NCI-H748 (cell line): ENCODE results near the gene ISOC1.

Source experiments
- DNase-seq: peaks from one replicate; lab custom pipeline; 2025; ENCODE audit not compliant: unreplicated experiment; lab: John Stamatoyannopoulos, UW

Gene ISOC1

DNA sequence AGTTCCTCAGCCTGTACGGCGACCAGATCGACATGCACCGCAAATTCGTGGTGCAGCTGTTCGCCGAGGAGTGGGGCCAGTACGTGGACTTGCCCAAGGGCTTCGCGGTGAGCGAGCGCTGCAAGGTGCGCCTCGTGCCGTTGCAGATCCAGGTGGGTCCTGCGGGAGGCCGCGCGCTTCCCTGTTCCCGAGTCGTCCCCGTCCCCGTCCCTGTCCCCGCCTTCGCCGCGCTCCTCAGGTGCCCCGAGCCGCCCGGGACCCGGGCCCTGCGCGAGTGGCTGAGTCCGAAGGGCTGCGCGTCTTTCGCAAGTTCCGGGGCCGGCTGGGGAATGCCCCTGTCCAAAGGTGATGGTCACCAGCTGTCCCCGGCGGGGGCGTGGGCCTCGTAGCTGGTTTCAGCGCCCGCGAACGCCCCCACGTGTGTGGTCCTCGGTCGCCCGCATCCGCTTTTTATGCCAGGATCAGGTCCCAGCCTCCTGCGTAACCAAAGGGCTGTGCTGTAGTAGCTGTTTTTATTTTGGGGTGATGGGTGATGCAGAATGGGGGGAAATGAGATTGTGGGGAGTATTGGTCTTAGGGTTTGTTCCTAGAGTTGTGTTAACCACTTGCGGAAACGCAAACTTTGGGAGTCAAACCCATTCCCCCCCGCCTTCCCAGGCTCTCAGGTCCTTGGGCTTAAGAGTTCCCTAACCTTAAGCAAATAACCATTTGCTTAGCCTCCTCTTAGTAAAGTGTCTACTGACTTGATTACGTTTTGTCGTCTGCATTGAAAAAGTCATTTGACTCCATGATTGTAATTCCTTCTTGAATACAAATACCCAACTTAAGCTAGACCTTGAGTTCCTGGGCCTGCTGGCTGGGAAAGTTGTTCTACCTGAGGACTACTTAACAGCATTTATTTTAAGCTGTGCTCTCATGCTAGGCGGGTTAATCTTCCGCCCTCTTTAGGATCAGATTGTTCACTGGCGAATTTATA lies 663 bp downstream of the ISOC1 start:
- DNase-seq, result peak; percentile 82

DNA sequence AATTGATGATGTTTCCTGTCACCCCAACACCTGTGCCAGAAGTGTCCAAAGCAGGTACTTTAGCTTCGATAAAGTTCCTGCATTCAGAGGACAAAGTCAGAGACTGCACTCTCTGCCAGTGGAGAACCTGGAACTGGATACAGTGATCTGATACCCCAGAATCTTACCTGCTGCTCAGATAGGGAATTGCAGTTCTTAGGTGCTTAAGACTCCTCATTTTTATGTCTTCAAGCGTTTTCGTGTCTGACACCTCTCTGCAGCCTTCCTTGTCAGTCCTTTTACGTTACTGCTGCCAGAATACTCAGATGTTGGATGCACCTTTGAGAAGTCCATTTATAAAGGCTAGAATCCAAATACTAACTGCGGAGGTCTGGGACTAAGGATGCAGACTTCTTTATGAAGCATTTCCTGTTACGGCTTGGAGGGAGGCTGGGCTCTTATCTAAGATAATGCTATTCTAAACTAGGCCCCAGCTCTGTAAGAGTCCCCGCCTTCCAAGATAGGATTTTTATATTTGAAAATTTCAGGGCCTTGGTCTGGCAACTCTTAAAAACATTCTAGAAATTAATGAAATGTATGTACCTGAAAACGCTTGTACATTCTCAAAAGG lies 1.9 kb downstream of the ISOC1 start:
- no peak for DNase-seq

DNA sequence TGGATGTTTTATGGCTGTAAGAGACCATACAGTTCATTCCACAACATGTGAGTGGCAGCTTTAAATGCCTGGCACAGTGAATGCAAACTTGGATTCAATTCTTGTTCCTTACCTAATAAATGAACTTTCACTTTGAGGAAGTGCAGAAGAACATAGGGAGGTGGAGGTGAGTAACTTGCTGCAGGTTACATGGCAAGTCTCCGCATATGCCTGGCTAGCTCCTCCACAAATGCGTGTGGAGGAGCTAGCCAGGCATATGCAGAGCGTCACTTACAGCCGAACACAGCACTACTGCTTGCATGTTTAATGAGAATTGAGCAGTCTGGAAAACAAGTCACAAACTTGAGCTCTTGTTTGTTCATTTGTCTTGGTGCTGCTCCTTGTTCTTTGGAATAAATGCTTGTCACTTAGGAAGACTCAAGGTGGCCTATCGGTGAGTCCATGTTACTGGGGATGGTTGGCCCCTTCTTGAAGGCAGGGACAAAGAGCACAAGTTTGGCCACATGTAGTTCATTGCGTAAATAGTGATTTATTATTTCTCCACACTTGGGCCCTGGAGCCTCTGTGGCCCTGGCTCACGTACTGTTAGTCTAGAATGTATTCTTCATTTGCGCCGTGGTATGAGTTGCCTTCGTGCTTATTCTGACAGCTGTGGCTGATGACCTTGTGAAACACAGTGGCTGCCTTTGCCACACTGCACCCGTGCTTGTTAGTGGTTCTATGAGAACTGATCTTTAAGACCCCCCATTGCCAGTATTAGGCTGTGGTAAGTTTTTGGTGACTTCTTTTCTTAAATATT lies 3.1 kb downstream of the ISOC1 start:
- DNase-seq, result no peak

DNA sequence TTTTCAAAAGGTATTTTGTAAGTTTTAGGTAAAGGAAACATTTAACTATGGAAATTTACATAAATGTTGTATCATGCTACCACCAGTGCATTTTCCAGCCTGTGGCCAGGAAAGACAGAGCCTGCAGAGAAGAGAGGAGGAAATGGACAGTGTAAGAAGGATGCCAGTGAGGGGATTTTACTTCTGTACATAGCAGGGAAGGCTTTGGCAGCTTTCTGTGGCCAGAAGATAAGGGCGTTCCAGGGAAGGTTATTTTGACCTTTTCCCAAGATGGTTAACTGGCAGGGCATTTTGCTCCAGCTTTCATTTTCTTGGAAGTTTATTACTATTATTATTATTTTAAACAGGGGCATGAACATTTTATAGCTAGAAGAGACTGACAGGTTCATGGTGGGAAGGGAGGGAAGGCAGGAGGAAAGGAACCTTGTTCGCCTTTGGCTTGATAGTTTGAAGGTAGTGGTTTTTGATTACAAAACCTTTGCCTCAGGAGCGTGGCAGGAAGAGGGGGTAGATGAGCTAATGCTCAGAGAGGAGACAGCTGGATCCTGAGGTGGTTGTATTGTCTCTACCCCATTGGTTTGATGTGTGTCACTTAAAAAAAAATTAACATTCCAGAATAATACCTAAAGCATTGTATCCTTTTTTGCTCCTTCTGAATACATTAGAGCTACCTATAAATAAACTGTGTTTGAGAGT lies 4.1 kb downstream of the ISOC1 start:
- DNase-seq, result no peak

DNA sequence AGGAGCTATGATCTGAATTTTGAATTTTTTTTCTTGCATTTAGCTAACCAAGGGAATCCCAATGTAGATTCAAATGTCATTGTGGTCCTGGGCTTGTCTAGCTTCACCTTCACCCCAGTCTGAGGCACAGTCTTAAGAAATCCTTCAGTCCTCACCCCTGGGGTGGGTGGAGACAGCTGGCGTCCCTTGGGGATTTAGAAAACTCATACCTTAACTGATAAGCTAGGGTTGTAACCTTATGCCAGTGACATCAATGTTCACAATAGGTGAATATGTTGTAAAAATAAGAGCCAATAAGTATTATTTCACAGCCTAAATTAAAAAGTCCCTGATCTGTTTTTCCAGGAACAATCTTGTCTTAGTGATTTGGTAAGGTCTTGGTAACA lies 4.6 kb downstream of the ISOC1 start:
- DNase-seq, result no peak

DNA sequence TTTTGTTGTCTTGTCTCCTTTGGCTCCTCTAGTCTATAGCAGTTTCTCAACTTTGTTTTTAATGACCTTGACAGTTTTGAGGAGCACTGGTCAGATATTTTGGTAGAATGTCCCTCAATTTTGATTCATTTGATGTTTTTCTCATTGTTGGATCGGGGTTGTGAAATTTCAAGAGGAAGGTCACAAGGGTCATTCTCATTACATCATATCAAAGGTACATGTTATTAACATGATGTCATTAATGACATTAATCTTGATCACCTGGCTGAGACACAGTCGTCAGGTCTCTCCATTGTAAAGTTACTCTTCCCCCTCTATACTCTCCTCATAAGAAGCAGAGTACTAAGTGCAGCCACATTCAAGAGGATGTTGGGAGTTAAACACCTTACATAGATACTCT lies 7.2 kb downstream of the ISOC1 start:
- no peak for DNase-seq

DNA sequence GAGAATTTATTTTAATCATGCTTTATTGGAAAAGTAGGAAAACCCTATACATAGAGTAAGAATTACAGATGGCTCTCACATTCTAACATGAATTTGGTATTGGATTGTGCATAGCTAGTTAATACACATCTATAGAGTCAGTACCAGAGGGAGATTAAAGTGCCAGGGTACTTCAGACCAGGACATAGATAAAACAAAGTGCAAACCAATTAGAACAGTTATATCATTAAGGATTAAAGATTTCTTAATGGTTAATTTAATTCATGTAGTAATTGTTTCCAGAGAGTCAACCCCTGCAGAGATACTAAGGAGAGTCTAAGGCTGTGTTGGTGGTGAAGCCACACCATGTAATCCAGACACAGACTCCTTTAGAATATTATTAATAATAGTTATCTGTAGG lies 8.8 kb downstream of the ISOC1 start:
- DNase-seq, result no peak

DNA sequence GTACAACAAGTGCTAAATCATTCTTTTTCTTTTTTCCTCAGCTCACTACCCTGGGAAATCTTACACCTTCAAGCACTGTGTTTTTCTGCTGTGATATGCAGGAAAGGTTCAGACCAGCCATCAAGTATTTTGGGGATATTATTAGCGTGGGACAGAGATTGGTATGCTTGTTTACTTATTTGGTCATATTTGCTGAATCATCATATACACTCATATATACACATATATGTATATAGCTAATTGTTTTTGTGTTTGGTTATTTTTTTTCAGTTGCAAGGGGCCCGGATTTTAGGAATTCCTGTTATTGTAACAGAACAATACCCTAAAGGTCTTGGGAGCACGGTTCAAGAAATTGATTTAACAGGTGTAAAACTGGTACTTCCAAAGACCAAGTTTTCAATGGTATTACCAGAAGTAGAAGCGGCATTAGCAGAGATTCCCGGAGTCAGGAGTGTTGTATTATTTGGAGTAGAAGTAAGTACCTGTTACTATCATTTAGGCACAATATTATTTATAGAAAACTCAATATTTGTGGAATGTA lies 10.4 kb downstream of the ISOC1 start:
- no peak for DNase-seq

DNA sequence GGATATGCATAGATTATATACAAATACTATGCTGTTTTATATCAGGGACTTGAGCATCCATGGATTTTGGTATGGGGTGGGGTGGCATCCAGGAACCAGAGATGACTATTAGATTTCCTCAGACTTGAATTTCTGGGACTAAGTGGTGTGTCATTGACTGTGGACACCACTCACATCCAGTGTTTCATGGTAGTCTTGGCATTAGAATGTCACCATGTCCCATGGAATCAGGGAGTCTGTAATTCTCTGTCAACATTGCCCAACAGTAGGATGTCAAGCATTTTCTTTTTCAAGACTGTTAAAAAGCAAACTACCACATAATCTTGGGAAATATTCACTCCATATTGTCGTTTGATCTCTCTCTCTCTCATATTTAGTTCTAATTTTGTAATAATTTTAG lies 13.1 kb downstream of the ISOC1 start:
- no peak for DNase-seq

DNA sequence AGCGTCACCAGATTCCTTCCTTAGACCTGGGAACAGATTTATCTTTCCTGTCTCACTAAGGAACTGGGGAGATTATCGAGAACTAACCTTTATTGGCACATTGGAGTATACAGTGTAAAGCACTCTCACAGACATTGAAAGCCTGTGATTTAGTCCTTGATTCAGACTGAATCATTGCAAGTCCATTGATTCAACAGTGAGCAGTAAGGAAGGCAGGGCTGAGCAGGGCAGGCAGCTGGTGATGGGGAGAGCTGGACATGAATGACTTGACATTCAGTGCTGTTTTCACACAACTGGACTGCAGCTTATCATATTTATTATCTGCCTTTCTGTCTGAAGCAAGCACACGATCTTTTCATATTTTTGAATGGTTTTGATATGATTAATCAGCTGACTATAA lies 16.2 kb downstream of the ISOC1 start:
- no peak for DNase-seq

DNA sequence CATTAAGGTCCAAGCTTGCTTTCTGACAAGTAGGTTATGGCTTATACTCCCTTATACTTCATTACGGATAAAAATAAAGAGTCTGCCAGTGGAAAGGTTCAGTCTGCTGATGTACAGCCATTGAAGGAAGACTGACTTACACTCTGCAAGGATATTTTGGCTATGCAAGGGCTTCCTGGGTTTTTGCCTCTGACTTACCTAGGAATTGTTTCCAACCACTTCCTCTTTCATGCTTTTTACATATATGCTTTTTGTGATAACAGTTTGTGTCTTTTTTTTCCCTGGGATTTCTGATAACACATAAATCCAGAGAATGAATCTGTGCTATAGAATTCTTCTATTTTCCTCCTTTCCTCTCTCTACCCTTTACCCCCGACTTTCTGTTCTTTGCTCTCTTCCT lies 16.8 kb downstream of the ISOC1 start:
- no peak for DNase-seq

DNA sequence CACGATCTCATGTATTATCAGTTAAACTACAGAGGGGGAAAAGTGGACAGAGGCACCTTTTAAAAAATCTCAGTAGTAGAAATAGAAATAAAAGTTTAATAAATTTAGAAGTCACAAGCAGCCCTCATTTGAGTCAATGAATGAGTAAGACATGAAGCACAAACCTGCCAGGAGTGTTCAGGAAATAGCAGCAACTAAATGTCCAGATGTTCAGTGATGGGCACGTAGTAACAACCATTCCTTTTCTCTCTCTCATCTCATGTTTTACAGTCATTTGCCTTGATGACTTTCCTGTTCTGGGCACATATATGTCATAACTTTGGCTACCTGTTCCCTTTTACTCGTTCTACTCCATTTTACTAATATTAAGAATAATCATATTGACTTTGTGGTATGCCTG lies 17.7 kb downstream of the ISOC1 start:
- no peak for DNase-seq

DNA sequence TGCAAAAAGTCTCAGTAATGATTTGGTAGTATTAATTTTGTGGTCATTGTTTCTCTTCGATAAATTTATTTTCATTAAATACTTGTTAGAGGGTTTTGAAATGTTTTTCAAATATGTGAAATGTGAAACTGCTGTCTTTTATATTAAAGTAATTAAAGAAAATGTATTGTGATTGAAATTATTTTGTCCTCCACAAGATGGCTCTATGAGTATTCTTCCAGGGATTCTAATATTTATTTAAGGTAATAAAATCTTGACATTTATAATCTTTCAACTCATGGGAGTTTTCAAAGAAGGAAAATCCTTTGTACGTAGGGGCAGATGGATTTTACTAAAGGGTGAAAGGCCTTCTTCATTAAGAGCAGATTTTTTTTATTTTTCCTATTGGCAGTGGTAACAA lies 19.3 kb downstream of the ISOC1 start:
- no peak for DNase-seq

DNA sequence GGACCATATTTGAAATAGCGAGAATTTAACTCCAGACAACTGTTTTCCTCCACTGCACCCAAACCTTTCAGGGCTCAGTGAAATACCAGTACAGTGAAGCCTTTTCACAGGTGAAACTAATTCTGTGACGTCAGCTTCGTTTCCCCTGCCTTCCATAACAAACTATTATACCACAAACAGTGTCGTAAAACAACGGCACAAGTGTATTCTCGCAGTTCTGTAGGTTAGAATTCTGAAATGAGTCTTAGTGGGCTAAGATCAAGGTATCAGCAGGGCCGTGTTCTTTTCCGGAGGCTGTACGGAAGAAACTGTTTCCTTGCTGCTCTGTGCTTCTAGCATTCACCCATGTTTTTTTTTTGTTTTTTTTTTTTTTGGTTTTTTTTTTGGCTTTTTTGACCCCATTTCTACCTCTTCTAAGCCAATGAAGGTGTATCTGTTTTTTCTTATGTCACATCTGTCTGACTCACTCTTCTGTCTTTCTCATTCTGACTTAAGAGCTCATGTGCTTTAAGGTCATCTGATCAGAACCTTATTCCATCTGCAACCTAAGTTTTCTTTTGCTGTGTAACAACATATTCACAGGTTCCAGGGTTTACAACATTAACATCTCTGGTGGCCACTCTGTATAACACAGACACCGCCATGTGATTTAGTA lies 20.1 kb downstream of the ISOC1 start:
- no peak for DNase-seq

DNA sequence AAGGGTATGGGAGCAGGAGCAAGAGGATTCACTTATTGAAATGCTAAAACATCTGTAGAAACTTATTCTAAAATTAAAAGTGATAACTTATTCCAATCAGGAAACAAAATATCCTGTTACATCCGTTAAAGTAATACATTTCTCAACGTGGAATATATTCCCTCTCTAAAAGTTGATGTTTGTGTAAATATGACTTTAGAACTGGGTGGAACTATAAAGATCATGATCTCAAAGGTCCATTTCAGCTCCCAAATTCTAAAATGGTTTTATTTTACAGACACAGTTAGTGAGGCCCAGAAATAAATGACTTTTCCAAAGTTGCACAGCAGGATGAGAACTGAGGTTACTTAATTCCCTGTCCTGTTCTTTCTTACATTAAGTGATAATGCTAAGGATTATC lies 21.1 kb downstream of the ISOC1 start:
- no peak for DNase-seq

DNA sequence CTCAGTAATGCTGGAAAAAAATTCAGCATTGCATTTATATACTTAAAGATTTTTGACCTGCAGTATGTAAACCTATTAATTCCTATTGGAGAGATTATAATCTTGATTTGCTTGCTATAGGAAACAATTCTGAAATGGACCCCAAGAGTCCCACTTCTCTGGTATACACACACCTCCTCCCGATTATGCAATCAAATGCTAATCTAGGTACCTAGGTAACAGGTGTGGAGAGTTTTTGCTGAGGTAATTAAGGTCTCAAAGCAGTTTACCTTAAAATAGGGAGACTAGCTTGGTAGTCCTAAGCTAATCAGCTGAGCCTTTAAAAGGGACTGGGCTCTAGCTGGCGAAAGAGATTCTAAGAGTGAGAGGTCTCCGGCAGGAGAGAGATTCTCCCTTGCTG lies 22.2 kb downstream of the ISOC1 start:
- DNase-seq, result no peak

DNA sequence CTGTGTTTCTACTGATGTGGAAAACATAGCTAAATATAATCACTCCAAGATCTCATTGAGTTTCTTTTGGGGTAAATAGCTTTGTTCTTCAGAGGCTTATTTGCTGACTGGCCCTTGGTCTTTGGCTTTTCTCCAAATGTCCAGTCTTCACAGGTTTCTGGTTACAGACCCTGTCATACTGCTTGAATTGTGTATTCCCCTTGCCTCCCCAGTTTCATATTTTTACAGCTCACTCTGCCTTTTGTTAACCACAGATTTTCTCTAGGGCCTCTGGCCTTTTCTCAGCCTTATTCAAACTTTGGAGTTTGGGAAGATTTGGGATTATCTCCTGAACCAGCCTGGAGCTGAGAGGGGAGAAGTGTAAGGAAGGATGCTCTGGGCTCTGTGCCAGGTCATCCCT lies 23.9 kb downstream of the ISOC1 start:
- no peak for DNase-seq

DNA sequence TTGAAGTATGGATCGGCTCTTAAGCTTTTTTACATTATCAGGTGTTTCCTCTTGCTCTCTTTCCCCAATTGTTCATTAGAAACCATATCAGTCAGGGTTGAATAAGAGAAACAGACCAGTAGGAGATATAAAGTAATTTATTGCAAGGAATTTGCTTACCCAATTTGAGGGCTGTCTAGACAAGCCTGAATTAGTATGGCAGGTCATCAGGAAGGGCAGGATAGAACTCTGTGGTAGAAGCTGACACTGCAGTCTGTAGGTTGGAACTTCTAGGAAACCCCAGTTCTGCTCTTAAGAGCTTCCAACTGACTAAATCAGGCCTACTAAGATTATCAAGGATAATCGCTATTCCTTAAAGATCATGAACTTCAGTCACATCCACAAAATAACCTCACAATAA lies 24.3 kb downstream of the ISOC1 start:
- DNase-seq, result no peak

DNA sequence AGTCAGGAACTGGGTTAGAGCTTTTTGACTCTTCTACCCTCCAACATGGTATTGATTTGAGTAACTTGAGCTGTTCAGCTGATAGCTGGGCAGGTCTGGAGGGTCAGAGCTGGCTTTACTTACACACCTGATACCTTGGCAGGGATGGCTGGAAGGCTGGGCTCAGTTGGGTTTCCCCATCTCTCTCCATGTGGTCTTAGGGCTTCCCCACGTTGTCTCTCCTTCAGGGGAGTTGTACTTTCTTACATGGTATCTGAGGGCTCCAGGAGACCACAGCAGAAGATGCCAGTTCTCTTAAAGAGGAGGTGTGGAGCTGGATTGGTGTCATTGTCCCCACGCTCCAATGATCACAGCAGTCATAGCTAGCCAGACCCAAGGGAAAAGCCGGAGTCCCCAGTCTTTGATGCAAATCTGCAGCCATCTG lies 25.6 kb downstream of the ISOC1 start:
- no peak for DNase-seq

DNA sequence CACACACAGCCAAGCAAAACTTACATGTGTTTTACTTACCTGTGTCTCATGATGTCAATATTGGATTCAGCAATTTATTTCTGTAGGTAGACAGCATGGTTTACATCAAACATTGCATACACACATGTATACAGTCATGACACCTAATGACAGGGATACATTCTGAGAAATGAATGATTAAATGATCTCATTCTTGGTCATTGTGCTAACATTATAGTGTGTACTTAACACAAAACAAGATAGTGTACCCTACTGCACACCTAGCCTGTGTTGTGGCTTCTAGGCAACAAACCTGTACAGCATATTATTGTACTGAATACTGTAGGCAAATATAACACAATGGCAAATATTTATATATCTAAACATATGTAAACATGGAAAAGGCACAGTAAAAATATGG lies 28.0 kb downstream of the ISOC1 start:
- DNase-seq, result no peak
